ENCODE results near the gene VRTN.
A peak's percentile ranks its signal among the peaks of the same experiment; 100 is the strongest.
"Not testable (repeated sequence)": the region's sequence is repeated elsewhere in the genome, so short reads cannot be mapped to it uniquely, and the experiment has no call there.

VRTN gene

DNA sequence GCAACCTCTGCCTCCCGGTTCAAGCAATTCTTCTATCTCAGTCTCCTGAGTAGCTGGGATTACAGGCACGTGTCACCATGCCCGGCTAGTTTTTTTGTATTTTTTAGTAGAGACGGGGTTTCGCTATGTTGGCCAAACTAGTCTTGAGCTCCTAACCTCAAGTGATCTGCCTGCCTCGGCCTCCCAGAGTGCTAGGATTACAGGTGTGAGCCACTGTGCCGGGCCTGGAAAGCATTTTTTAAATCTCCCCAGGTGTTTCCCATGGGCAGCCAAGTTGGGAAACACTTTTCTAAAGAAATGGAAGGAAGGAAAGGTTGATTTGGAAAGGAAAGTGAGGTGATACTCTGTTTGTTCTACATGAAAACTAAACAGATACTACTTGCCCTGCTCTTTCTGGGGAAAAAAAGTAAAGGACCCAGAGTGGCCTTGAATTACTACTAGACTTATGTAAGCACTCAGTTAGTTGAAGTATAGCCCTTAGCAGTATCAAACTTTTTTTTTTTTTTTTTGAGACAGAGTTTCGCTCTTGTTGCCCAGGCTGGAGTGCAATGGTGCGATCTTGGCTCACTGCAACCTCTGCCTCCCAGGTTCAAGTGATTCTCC lies 18.2 kb upstream of the VRTN start:
- H3K27me3 Mint-ChIP-seq, result peaks cover 38% of the 10 kb centered on the region
- not testable (repeated sequence) for H3K36me3 Mint-ChIP-seq, H3K4me3 Mint-ChIP-seq, ATAC-seq, H3K27ac Mint-ChIP-seq, H3K9me3 Mint-ChIP-seq, H3K4me1 Mint-ChIP-seq

DNA sequence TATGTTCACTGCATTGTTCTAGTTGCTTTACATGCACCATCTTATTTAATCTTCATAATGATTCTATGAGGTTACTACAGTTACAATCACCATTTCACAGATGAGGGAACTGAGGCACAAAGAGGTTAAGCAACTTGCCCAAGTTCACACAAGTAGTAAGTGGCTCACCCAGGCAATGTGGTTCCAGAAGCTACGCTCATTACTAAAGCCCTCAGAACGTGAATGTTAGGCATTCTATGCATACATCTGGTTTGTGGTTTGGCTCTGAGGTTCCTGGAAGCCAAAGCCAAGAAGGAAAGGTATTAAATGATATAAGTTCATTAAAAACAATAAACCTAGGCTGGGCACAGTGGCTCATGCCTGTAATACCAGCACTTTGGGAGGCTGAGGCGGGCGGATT lies 14.4 kb upstream of the VRTN start:
- Mint-ChIP-seq H3K36me3 (no peaks in the 10 kb centered on the region), H3K27me3 (peaks cover 19% of the 10 kb centered on the region), H3K27ac (no peak overlapping the region), H3K4me3 (no peak overlapping the region), H3K4me1 (no peaks in the 10 kb centered on the region), H3K9me3 (no peaks in the 10 kb centered on the region)
- ATAC-seq, result no peak

DNA sequence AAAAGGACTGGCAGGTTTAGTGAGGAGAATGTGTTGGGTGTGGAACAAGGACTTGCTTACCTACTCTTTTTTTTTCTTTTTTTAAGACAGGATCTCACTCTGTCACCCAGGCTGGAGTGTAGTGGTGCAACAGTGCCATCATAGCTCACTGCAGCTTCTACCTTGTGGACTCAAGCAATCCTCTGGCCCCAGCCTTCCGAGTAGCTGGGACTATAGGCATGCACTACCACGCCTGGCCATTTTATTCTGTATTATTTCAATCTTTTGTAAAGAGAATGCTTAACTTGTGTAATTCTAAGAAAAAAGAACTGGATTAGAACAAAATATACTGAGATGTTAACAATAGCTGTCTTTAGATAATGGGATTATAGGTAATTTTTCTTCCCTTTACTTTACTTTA lies 1.9 kb upstream of the VRTN start:
- Mint-ChIP-seq H3K9me3 (no peaks in the 10 kb centered on the region), H3K36me3 (no peaks in the 10 kb centered on the region), H3K27ac (no peak overlapping the region), H3K4me3 (no peak overlapping the region), H3K4me1 (no peaks in the 10 kb centered on the region), H3K27me3 (peaks cover 12% of the 10 kb centered on the region)
- no peak for ATAC-seq

DNA sequence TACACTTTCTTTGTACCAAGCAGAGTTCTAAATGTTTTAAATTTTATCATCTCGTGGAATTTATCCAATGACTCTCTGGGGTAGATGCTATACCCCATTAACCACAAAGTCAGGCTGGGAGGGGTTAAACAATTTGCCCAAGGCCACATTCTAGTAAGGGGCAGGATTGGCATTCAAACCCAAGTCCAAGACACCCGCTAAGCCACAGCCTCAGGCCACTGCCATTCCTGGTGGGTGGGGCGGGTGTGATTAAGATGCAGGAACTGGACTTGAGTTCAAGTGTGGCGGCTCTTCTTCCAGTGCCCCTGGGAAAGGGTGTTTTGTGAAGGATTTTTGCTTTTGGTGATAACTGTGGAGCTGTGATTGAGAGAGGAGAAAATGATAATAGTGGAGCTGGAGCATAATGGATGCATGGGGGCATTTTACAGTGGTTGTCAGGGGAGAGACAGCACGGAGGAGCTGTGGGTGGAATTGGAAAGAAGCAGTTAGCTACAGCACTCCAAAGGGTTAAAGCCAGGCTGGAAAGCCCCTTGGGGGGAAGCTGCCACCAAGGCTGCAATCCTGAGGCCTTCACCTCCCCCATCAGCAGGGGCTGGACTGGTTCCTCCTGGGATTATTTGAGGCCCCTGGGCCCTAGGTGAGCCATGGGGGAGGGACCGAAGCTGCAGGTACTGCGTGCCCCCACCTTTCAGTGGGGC lies 1.0 kb upstream of the VRTN start:
- Mint-ChIP-seq H3K36me3 (no peaks in the 10 kb centered on the region), H3K27me3 (peaks cover 14% of the 10 kb centered on the region), H3K9me3 (no peaks in the 10 kb centered on the region), H3K27ac (no peak overlapping the region), H3K4me3 (no peak overlapping the region), H3K4me1 (no peaks in the 10 kb centered on the region)
- peak; percentile 8 for ATAC-seq

DNA sequence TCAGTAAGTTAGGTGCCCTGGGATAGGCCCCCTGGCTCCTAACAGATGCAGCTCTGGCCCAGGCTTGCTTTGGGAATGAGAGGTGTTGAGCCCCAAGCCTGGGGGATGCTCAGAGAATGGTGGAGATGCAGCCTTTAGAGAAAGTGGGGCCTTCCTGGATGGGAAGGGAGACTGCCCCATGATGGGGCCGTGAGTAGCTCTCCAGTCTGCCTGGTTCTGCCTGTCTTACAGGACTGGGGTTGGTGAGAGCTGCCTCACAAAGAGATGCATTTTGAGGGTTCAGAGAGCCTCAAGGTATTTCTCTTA lies 523 bp upstream of the VRTN start:
- Mint-ChIP-seq H3K36me3 (no peaks in the 10 kb centered on the region), H3K27ac (no peak overlapping the region)

DNA sequence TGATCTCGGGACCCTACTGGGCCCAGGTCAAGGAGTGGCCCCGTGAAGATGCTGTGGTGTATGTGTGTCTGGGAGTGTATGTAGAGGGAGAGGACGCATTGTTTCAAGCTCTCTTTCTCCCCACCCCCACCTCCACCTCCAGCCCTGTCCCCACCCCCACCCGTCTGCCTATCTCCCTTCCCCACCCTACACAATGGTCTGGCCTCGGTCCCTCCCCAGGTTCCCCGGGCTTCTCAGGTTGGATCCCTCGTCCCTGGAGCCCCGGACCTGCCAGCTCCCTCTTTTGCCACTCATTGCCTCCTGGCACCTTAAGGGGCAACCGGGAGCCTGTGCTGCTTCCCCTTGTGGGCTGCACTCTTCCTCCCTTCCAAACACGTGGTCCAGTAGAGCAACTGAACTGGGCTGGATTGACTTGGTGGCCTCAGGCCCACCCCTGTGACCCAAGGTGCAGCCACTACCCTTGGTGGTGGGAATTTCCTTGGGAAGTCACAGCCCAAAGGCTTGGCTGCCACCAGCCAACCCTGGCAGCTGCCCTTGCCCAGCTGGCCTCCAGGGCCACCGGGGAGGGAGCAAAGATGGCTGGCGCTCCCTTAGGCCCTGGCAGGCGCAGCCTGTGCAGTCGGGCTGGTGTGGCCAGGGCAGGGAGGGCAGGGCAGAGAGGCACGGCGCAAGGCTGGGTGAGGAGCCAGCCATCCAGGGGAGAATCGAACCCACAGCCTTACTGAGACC lies 628 bp downstream of the VRTN start:
- H3K4me1 Mint-ChIP-seq, result no peaks in the 10 kb centered on the region
- no peak overlapping the region for H3K4me3 Mint-ChIP-seq
- no peak for ATAC-seq
- H3K27ac Mint-ChIP-seq, result no peak overlapping the region
- H3K9me3 Mint-ChIP-seq, result no peaks in the 10 kb centered on the region
- peaks cover 20% of the 10 kb centered on the region for H3K27me3 Mint-ChIP-seq
- H3K36me3 Mint-ChIP-seq, result no peaks in the 10 kb centered on the region

More for the DNA sequence above, 523 bp upstream of the VRTN start:
- peaks cover 19% of the 10 kb centered on the region for H3K27me3 Mint-ChIP-seq
- H3K9me3 Mint-ChIP-seq, result no peaks in the 10 kb centered on the region
- H3K4me1 Mint-ChIP-seq, result no peaks in the 10 kb centered on the region
- H3K4me3 Mint-ChIP-seq, result no peak overlapping the region
- peak; percentile 24 for ATAC-seq

DNA sequence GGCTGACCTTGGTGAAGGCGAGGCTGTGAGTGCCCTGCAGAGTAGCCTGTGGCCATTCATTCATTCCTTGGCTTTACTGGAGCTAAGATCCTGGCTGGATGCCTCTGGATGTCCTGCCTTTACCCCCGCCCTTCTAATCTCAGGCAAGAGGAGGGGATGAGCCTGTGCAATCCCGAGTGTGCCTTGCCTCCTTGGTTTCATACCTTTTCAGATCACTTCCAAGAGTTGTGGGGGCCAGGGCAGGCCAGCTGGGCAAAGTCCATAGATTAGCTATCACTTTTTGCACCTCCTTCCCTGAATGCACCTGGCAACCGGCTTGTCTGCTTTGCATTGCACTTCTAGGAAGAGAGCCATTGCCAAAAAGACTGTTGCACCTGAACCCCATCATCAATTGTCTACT lies 1.5 kb downstream of the VRTN start:
- Mint-ChIP-seq H3K27me3 (peaks cover 20% of the 10 kb centered on the region), H3K27ac (no peak overlapping the region), H3K36me3 (no peaks in the 10 kb centered on the region), H3K4me3 (no peak overlapping the region), H3K9me3 (no peaks in the 10 kb centered on the region), H3K4me1 (no peaks in the 10 kb centered on the region)
- no peak for ATAC-seq

- H3K4me1 Mint-ChIP-seq, result no peaks in the 10 kb centered on the region
- H3K9me3 Mint-ChIP-seq, result no peaks in the 10 kb centered on the region
- peaks cover 20% of the 10 kb centered on the region for H3K27me3 Mint-ChIP-seq
- no peak overlapping the region for H3K27ac Mint-ChIP-seq
- no peaks in the 10 kb centered on the region for H3K36me3 Mint-ChIP-seq
- no peak overlapping the region for H3K4me3 Mint-ChIP-seq
- no peak for ATAC-seq
Measured at GRCh38 chr14:74350211-74350927, 2.1 kb downstream of the VRTN start.

- H3K9me3 Mint-ChIP-seq, result no peaks in the 10 kb centered on the region
- H3K4me3 Mint-ChIP-seq, result no peak overlapping the region
- H3K36me3 Mint-ChIP-seq, result no peaks in the 10 kb centered on the region
- H3K4me1 Mint-ChIP-seq, result no peaks in the 10 kb centered on the region
- no peak overlapping the region for H3K27ac Mint-ChIP-seq
- ATAC-seq, result no peak
- peaks cover 20% of the 10 kb centered on the region for H3K27me3 Mint-ChIP-seq
Measured at GRCh38 chr14:74350928-74351323, 2.7 kb downstream of the VRTN start.

DNA sequence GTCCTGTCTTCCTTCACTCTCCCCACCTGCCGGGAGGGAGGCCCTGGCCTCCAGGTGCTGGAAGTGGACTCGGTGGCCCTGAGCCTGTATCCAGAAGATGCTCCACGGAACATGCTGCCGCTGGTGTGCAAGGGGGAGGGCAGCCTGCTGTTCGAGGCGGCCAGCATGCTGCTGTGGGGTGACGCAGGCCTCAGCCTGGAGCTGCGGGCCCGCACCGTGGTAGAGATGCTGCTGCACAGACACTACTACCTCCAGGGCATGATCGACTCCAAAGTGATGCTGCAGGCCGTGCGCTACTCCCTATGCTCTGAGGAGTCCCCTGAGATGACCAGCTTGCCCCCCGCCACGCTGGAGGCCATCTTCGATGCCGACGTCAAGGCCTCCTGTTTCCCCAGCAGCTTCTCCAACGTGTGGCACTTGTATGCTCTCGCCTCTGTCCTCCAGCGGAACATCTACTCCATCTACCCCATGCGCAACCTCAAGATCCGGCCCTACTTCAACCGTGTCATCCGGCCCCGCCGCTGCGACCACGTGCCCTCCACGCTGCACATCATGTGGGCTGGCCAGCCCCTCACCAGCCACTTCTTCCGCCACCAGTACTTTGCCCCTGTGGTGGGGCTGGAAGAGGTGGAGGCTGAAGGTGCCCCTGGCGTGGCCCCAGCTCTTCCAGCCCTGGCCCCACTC lies 8.8 kb downstream of the VRTN start:
- Mint-ChIP-seq H3K27me3 (peaks cover 37% of the 10 kb centered on the region), H3K4me1 (peaks cover 1% of the 10 kb centered on the region), H3K27ac (no peak overlapping the region), H3K36me3 (no peaks in the 10 kb centered on the region), H3K4me3 (no peak overlapping the region), H3K9me3 (no peaks in the 10 kb centered on the region)
- no peak for ATAC-seq

GRCh38 chr14:74357585-74357984 lies 9.3 kb downstream of the VRTN start:
- no peak overlapping the region for H3K4me3 Mint-ChIP-seq
- peaks cover 37% of the 10 kb centered on the region for H3K27me3 Mint-ChIP-seq
- no peaks in the 10 kb centered on the region for H3K9me3 Mint-ChIP-seq
- no peaks in the 10 kb centered on the region for H3K36me3 Mint-ChIP-seq
- H3K4me1 Mint-ChIP-seq, result peaks cover 6% of the 10 kb centered on the region
- no peak overlapping the region for H3K27ac Mint-ChIP-seq
- ATAC-seq, result no peak

- no peak overlapping the region for H3K27ac Mint-ChIP-seq
- H3K4me3 Mint-ChIP-seq, result no peak overlapping the region
- no peak for ATAC-seq
- no peaks in the 10 kb centered on the region for H3K36me3 Mint-ChIP-seq
- peaks cover 35% of the 10 kb centered on the region for H3K27me3 Mint-ChIP-seq
- no peaks in the 10 kb centered on the region for H3K9me3 Mint-ChIP-seq
- H3K4me1 Mint-ChIP-seq, result peaks cover 6% of the 10 kb centered on the region
Measured at GRCh38 chr14:74358176-74358829, 10.0 kb downstream of the VRTN start.

DNA sequence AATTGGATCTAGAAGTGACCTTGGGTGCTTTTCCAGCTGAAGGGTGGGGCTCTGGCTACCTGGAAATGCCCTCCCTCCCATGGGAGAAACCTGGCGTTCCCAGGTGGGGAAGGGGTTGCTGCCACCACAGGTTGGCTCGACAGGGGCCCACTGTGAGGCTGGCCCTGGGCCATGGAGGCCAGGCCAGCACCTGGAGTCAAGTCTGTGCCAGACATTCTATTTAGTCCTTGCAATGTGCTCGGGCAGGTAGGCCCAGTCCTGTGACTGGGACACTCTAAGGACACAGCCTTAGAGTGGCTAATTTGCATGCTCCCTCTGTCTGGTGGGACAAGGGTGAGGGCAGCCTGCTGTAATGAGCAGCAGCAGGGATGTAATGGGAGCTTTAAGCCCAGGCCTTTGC lies 11.9 kb downstream of the VRTN start:
- peaks cover 35% of the 10 kb centered on the region for H3K27me3 Mint-ChIP-seq
- H3K4me3 Mint-ChIP-seq, result no peak overlapping the region
- H3K36me3 Mint-ChIP-seq, result no peaks in the 10 kb centered on the region
- H3K4me1 Mint-ChIP-seq, result peaks cover 6% of the 10 kb centered on the region
- no peak overlapping the region for H3K27ac Mint-ChIP-seq
- H3K9me3 Mint-ChIP-seq, result no peaks in the 10 kb centered on the region
- ATAC-seq, result no peak

DNA sequence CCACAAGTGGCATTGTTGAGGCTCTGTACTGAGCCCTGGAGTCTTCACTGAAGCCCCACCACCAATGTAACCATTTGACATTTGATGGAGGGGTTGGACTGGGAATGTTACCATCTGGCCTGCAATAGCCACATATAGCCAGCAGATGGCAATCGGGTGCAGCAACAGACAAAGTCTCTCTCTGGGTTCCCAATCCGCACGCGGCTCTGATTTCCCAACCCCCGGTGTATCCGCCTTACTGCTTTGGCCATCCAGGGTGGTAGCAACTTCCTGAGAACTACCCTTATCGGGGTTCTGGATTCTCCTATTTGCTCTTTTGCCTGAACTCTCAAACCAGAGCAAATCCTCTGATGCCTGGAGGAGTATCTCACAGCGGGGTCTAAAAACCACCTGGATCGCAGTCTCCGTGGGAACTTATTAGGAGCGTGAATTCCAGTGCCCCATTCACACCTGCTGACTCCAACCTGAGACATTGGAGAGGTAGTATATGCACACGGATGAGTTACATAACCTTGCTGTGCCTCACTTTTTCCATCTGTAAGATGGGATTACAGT lies 14.2 kb downstream of the VRTN start:
- Mint-ChIP-seq H3K4me3 (no peak overlapping the region), H3K27ac (no peak overlapping the region), H3K9me3 (no peaks in the 10 kb centered on the region), H3K36me3 (no peaks in the 10 kb centered on the region), H3K27me3 (peaks cover 27% of the 10 kb centered on the region), H3K4me1 (peaks cover 6% of the 10 kb centered on the region)
- peak; percentile 63 for ATAC-seq

Data from stimulated activated memory B cell treated with anti-CD40 and anti-IgM and Interleukin-4, amounts not matched to agents 10 μg/mL and 1 μg/mL and 100 μg/mL, for 72 hours (primary cell).